HG03066 (cell line): Measurements from ENCODE around the gene CLCF1.

Experiments used
- ATAC-seq: cut with Tn5 transposase; IDR thresholded peaks from one replicate; pipeline ENCODE4 v1.9.1; 2021; ENCODE audit warnings: low read depth; ENCODE audit not compliant: unreplicated experiment

CLCF1 gene

DNA sequence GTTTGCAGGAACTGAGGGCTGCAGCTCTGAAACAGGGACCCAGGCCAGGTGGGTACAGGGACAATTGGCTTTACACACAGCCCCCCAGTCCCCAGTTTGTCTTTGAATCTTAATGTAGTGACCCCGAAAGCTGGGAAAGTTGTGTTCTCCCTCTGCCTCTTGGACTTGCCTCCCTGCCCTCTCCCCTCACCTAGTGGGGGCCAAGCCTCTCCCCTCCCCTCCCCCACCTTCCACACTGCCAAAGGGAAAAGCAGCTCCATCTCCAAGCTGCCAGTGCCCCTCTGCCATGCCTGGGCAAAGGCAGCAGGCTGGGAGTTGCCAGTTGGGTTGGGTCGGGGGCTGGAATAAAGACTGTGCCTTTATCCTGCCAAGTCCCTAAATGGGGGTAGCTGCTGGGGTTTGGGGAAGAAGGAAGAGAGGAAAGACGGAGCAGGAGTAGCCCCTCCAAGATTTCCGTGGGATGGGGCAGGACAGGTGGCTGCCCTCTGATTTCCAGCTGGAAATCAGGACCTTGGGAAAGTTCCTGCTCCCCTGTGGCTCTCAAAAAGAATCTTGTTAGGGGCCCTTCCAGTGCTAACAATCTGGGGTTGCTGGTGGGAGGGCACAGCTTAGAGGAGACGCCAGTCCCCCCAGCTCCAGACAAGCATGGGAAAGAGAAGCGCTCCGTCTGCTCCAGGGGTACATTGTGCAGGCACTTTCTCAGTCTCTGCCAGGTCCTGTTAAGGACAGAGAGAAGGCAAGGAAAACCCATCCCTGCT is 2.8 kb upstream of the CLCF1 start:
- no peak for ATAC-seq

GRCh38 chr11:67375320-67376055 is 2.1 kb upstream of the CLCF1 start:
- no peak for ATAC-seq

- ATAC-seq = no peak
Observed at GRCh38 chr11:67374571-67375281, 1.3 kb upstream of the CLCF1 start.

DNA sequence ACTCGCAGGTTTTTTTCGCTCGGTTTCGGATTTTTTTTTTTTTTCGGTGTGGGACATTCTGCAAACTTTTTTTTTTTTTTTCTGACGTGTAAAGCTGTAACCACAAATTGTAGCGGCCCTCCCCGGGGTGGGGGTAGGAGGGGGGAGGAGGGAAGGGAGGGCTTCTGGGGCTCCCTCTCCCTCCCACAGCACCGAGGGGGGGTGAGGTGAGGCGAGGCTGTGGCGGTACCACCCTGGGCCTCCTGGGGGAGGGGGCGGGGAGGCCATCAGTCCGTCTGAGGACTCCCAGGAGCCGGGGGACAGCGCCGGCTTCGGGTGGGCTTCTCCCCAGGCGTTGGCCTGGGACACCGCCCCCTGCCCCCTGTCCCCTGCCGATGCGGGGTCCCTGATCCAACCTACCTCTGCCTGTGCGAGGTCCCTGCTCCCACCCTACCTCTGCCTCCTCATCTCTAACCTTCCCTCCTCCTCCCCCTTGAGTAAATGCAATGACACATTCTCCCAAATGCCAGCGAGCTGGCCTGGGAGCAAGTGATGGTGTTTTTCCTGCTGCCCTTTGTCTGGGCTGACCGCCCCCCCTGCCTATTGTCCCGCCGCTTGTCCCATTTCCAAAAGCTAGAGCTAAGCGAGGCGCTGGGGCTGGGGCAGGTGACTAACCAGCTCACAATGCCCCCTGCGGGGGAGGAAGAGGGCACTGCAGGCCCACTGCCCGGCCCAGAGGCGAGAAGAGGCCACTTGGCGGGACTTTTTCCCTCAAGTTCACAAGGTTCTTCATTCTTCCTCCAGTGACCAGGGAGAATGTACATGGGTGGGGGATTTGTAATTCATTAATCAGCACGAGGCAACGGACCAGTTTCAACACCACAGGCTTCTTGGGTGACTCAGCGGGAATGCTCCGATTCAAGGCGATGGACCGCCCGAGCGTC is 511 bp upstream of the CLCF1 start:
- ATAC-seq = no peak

GRCh38 chr11:67372321-67372992 is 941 bp downstream of the CLCF1 start:
- ATAC-seq = no peak

GRCh38 chr11:67371911-67372320 is 1.5 kb downstream of the CLCF1 start:
- ATAC-seq = no peak

- ATAC-seq = no peak
Observed at GRCh38 chr11:67371189-67371910, 2.0 kb downstream of the CLCF1 start.

- no peak for ATAC-seq
Observed at GRCh38 chr11:67370351-67371076, 2.9 kb downstream of the CLCF1 start.

GRCh38 chr11:67369801-67370284 is 3.6 kb downstream of the CLCF1 start:
- no peak for ATAC-seq

GRCh38 chr11:67369275-67369674 is 4.1 kb downstream of the CLCF1 start:
- no peak for ATAC-seq

- no peak for ATAC-seq
Observed at GRCh38 chr11:67368621-67369020, 4.8 kb downstream of the CLCF1 start.

- no peak for ATAC-seq
Observed at GRCh38 chr11:67367761-67368227, 5.6 kb downstream of the CLCF1 start.

- no peak for ATAC-seq
Observed at GRCh38 chr11:67366961-67367760, 6.2 kb downstream of the CLCF1 start.

DNA sequence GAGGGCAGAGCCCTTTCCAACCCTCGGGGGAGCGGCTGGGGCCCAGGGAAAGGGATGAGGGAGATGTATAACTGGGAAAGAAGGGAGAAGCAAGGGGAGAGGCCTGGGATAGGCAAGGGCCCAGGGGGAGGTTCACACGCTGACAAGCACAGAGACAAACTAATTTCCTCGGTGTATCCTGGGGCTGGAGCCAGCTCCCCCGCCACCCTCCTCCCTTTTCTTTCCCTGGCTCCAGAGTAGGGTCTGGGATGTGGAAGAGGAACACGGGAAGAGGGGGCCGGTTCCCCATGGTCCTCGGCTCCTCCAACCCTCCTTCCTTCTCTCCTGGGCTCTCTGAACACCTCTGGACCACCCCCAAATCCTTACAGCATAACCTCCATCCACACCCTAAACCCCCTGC is 6.9 kb downstream of the CLCF1 start:
- ATAC-seq = no peak

DNA sequence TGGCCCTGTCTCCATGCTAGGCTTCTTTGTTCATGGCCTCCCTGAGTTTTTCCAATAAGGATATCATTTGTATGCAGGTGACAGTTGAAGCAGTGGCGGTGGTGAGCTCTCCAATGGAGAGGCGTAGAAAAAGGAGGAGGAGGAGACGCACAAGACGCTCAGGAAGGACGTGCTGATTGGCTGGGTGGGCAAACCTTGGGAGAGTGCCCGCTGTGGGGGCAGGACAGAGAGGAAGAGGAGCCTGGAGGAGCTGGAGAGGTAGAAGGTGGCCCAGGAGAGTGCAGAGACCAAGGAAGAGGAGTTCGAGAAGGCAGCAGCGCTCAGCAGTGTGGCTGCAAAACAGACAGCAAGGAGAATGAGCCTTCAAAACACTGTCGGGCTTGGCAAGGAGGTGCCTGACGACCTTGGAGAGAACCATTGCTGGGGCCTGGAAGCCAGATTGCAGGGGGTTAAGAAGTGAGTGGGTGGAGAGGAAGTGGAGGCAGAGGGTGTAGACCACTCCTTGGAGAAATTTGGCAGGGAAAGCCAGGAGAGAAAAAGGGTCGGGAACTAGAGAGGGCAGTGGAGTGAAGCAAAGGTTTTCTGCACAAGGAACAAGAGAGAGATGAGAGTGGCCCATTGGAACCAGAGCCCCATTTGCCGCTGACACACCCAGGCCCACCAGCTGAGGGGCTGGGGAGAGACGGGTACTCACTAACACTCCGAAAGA is 7.5 kb downstream of the CLCF1 start:
- no peak for ATAC-seq

DNA sequence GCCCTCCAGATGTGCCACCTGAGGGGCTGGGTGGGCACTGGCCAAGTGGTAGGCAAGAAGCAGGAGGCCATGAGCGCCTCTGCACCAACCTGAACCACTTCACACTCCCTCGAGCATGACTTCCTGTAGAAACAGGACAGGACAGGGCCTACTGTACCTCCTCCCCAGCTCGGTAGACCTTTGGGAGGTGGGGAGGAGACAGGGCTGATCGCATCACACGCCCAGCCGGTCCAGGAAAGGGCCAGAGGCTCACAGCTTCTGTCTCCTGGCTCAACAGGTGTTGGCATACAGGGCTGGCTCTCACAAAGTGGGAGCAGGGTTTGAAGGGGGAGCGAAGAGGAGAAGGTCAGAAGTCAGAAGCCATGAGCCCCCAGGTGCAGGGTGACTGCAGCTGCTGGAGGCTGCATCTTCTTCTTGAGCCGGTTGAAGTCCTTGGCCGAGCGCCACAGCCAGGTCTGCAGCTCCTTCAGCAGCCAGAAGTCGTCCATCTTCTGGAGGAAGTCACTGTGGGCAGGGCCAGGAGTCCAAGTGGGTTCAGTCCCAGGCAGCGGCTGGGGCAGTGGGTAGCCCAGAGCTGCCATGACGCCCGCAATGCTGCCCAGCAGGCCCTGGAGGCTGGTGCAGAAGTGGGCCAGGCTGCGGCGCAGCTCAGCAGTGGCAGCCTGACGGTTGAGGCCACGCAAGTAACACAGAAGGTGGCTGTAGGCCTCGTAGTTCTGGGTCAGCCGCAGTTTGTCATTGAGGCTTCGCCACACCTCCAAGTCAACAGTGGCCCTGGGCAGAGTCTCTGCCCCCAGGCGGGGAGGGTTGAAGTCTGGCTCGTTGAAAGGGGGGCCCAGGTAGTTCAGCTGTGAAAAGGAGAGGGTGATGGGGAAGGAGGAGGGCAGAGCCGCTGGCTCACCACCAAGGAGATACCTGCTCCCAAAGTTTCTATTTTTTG is 8.3 kb downstream of the CLCF1 start:
- no peak for ATAC-seq
